Lower leg skin (tissue), 4 donors: ENCODE data around the gene MAN1C1. TPM values are rescaled to one million over a fixed set of nuclear protein-coding genes. Genes with fewer than 3 reads are reported as not detected.

Experiments used
- DNase-seq, 2 donors: peaks; one replicate each; pipeline ENCODE4 v3.0.0-alpha.2; 2019; ENCODE audit warnings: low spot score in 2 of 2
- H3K4me3 ChIP-seq: fragments of 200-600 bp; sonication (generic); 2 replicates; pipeline ENCODE4 v1.5.1; 2017; ENCODE audit warnings: mild to moderate bottlenecking, low read depth; ENCODE audit not compliant: poor library complexity, severe bottlenecking
- CTCF ChIP-seq, 3 donors: fragments of 450-650 bp; IDR thresholded peaks; one replicate each; pipeline ENCODE4 v1.5.1; 2016; ENCODE audit warnings: antibody characterized with exemption in 3 of 3, mild to moderate bottlenecking in 3 of 3, moderate library complexity in 2 of 3
- POLR2A ChIP-seq, 2 donors: fragments of 450-650 bp; IDR thresholded peaks; one replicate each; pipeline ENCODE4 v1.6.1; 2016 to 2017; ENCODE audit warnings: antibody characterized with exemption in 2 of 2, mild to moderate bottlenecking in 1 of 2, moderate library complexity in 1 of 2
- WGBS, 2 donors: methylation state at CpG; one replicate each; pipeline ENCODE4 v1.1.5; 2018; 5-methylcytosine and 5-hydroxymethylcytosine counted together
- intact Hi-C: fragments of 100-400 bp; cut with DNase I; formaldehyde crosslinking; loops from one replicate; pipeline ENCODE4 v1.15.0; 2023; ENCODE audit warnings: low total_unique reads
- total RNA-seq, 4 donors: library from RNA; depleted of rRNA; stranded (reverse); fragments of >200 nt; gene quantifications; one replicate each; pipeline ENCODE4 v1.1.0, GENCODE V29; 2016

Gene MAN1C1
- total RNA-seq, 4 donors from 2014 or later = 5.9 to 7.3 (median 6.6) TPM

- intact Hi-C loops = loop anchor here (10.0 kb wide), 1 partner anchor 48 kb away; no protein-coding TSS in a partner anchor
- no peak overlapping the region for H3K4me3 ChIP-seq
- DNase-seq = no peak
- no peak for TF ChIP-seq POLR2A (IDR thresholded peaks at IDR 0.05)
- no peak for TF ChIP-seq CTCF (IDR thresholded peaks at IDR 0.05)
- WGBS, 2 donors = 87 to 88% methylated on average over 19 to 21 of the region's 22 CpGs
Observed at GRCh38 chr1:25746299-25747045, 129.9 kb downstream of the MAN1C1 start.

- DNase-seq = no peak
- no peak overlapping the region for H3K4me3 ChIP-seq
- no peak for TF ChIP-seq POLR2A (IDR thresholded peaks at IDR 0.05)
- 61 to 67% methylated on average over 9 to 11 of the region's 12 CpGs for WGBS, 2 donors
- intact Hi-C loops = loop anchor here (10.0 kb wide), 1 partner anchor 48 kb away; no protein-coding TSS in a partner anchor
Observed at GRCh38 chr1:25747046-25747719, 130.6 kb downstream of the MAN1C1 start.

GRCh38 chr1:25748531-25749205 is 132.1 kb downstream of the MAN1C1 start:
- WGBS, 2 donors = 56 to 60% methylated on average over 8 of the region's 8 CpGs
- TF ChIP-seq CTCF (IDR thresholded peaks at IDR 0.05) (no peak), POLR2A (IDR thresholded peaks at IDR 0.05) (no peak)
- no peak overlapping the region for H3K4me3 ChIP-seq
- DNase-seq = no peak
- intact Hi-C loops = loop anchor here (10.0 kb wide), 1 partner anchor 46 kb away; no protein-coding TSS in a partner anchor

GRCh38 chr1:25750923-25751605 is 134.5 kb downstream of the MAN1C1 start:
- intact Hi-C loops = loop anchor here (10.0 kb wide), 1 partner anchor 64 kb away; the partner anchor contains the start of gene MTFR1L
- no peak for DNase-seq
- no peak for TF ChIP-seq POLR2A (IDR thresholded peaks at IDR 0.05)
- TF ChIP-seq CTCF (IDR thresholded peaks at IDR 0.05) = no peak
- H3K4me3 ChIP-seq = no peak overlapping the region
- 88 to 92% methylated on average over 6 of the region's 6 CpGs for WGBS, 2 donors

- H3K4me3 ChIP-seq = no peak overlapping the region
- 44 to 54% methylated on average over 13 to 17 of the region's 17 CpGs for WGBS, 2 donors
- TF ChIP-seq CTCF (IDR thresholded peaks at IDR 0.05) (no peak), POLR2A (IDR thresholded peaks at IDR 0.05) (no peak)
- no peak for DNase-seq
- intact Hi-C loops = loop anchor here (10.0 kb wide), 1 partner anchor 60 kb away; the partner anchor contains the start of gene MTFR1L
Observed at GRCh38 chr1:25754470-25755181, 138.0 kb downstream of the MAN1C1 start.
